Measurements from ENCODE around the gene RPL18.

RPL18 gene

GRCh38 chr19:48614436-48615230 is 4.3 kb downstream of the RPL18 start, which contains the start of gene FAM83E:
TSS of gene FAM83E (minus strand) at chr19:48615076. CDS start at chr19:48613372, 1,704 bp downstream.
- peak within 1 kb of the TSS; percentile 90 for H3K27ac ChIP-seq
- TF ChIP-seq, protein P1, sequence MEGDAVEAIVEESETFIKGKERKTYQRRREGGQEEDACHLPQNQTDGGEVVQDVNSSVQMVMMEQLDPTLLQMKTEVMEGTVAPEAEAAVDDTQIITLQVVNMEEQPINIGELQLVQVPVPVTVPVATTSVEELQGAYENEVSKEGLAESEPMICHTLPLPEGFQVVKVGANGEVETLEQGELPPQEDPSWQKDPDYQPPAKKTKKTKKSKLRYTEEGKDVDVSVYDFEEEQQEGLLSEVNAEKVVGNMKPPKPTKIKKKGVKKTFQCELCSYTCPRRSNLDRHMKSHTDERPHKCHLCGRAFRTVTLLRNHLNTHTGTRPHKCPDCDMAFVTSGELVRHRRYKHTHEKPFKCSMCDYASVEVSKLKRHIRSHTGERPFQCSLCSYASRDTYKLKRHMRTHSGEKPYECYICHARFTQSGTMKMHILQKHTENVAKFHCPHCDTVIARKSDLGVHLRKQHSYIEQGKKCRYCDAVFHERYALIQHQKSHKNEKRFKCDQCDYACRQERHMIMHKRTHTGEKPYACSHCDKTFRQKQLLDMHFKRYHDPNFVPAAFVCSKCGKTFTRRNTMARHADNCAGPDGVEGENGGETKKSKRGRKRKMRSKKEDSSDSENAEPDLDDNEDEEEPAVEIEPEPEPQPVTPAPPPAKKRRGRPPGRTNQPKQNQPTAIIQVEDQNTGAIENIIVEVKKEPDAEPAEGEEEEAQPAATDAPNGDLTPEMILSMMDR (conservative IDR thresholded peaks at IDR 0.05): no peak

- H3K27ac ChIP-seq: peak overlapping the region; percentile 90
- TF ChIP-seq, protein P1 (conservative IDR thresholded peaks at IDR 0.05): no peak
These were observed 5.0 kb downstream of the RPL18 start for GRCh38 chr19:48613852-48614435.

- peak overlapping the region; percentile 90 for H3K27ac ChIP-seq
- TF ChIP-seq, protein P1 (conservative IDR thresholded peaks at IDR 0.05): no peak; the same call in 1 of the 2 replicates
These were observed 5.7 kb downstream of the RPL18 start for GRCh38 chr19:48613024-48613851.

- TF ChIP-seq, protein P1 (conservative IDR thresholded peaks at IDR 0.05): no peak
- H3K27ac ChIP-seq: no peak overlapping the region; the same call in 1 of the 2 replicates
These were observed 7.1 kb downstream of the RPL18 start for GRCh38 chr19:48611872-48612271.

GRCh38 chr19:48609571-48610108 is 9.3 kb downstream of the RPL18 start:
- no peak overlapping the region for H3K27ac ChIP-seq
- TF ChIP-seq, protein P1 (conservative IDR thresholded peaks at IDR 0.05): no peak

- TF ChIP-seq, protein P1 (conservative IDR thresholded peaks at IDR 0.05): peak; percentile 66
- no peak overlapping the region for H3K27ac ChIP-seq
These were observed 10.1 kb downstream of the RPL18 start for GRCh38 chr19:48608798-48609263.

Data from VCaP (cell line).